ENCODE data around the gene CMTR1.

Gene CMTR1

DNA sequence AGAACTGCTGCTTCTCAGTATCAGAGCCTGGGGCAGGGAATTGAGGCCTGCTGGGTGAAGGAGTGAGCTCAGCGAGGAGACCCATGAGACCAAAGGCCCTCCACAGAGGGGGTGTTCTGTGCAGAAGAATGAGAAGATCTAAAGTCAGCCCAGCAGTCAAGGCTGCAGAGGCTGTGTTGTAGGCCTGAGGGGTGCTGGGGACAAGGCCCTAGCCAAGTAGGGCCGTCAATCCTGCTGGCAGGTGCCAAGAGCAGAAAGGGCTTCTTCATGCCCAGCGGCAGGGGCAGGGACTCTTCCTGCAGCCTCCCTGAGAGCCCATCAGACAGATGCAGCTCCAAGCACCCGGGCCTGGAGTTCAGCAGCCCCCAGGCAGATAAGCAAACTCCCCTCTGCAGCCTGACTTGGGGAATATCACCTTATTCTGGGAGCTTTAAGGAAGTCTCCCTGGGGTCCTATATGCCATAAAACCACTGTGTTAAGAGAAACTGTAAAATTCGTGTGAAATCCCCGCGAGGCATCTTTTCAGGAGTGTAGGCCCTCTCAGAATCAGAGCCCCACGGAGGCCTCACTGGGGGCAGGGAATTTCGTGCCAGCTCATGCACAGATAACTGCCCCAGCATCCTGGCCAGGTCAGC is 57.6 kb downstream of the CMTR1 start:
- no peak for TF ChIP-seq POLR2AphosphoS5 (IDR thresholded peaks at IDR 0.05; ENCODE audit: low read depth, low read length)
- no peak for TF ChIP-seq SIN3A (IDR thresholded peaks at IDR 0.05; ENCODE audit: borderline replicate concordance, insufficient read depth, low read length)
- TF ChIP-seq, protein P1, sequence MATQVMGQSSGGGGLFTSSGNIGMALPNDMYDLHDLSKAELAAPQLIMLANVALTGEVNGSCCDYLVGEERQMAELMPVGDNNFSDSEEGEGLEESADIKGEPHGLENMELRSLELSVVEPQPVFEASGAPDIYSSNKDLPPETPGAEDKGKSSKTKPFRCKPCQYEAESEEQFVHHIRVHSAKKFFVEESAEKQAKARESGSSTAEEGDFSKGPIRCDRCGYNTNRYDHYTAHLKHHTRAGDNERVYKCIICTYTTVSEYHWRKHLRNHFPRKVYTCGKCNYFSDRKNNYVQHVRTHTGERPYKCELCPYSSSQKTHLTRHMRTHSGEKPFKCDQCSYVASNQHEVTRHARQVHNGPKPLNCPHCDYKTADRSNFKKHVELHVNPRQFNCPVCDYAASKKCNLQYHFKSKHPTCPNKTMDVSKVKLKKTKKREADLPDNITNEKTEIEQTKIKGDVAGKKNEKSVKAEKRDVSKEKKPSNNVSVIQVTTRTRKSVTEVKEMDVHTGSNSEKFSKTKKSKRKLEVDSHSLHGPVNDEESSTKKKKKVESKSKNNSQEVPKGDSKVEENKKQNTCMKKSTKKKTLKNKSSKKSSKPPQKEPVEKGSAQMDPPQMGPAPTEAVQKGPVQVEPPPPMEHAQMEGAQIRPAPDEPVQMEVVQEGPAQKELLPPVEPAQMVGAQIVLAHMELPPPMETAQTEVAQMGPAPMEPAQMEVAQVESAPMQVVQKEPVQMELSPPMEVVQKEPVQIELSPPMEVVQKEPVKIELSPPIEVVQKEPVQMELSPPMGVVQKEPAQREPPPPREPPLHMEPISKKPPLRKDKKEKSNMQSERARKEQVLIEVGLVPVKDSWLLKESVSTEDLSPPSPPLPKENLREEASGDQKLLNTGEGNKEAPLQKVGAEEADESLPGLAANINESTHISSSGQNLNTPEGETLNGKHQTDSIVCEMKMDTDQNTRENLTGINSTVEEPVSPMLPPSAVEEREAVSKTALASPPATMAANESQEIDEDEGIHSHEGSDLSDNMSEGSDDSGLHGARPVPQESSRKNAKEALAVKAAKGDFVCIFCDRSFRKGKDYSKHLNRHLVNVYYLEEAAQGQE (IDR thresholded peaks at IDR 0.05; ENCODE audit: insufficient read depth in 1 of 2, low read depth in 2 of 2, low read length in 2 of 2) = no peak
- no peak for TF ChIP-seq FOXP2 (optimal IDR thresholded peaks at IDR 0.05; ENCODE audit: borderline replicate concordance, extremely low read depth, extremely low read length, insufficient read depth)
- TF ChIP-seq TAF1 (IDR thresholded peaks at IDR 0.05; ENCODE audit: borderline replicate concordance, insufficient read depth, low read length) = no peak

DNA sequence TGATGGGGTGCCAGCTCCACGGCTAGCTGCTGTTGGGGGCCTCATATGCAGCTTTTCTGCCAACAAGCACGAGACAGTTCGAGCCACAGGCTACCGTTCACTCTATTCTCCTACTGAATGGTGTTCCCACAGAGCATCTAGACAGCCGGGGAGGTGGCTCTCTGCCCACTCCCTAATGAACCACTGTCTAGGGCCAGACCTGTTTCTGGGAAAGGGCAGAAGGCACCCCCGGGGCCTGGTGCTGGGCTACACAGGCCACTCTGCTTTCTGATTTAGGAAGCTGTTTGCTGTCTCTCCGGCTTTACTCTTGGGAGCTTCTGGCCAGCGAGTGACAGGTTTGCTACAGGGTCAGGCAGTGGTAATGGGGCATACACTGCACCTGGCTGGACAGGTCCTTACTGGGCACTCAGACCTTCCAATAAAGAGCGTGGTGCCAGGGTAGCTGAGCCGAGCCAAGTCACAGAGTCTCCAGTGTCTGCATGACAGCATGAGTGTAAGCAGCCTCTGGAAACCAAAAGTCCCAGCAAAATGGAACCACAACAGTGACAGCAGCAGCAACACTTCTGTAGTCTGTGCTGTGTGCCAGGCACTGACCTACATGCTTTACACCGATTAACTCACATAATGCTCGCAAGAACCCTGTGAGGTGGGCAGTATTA is 58.3 kb downstream of the CMTR1 start:
- TF ChIP-seq, protein P1 (IDR thresholded peaks at IDR 0.05; ENCODE audit: insufficient read depth in 1 of 2, low read depth in 2 of 2, low read length in 2 of 2) = no peak
- TF ChIP-seq TAF1 (IDR thresholded peaks at IDR 0.05; ENCODE audit: borderline replicate concordance, insufficient read depth, low read length) (no peak), SIN3A (IDR thresholded peaks at IDR 0.05; ENCODE audit: borderline replicate concordance, insufficient read depth, low read length) (no peak), FOXP2 (optimal IDR thresholded peaks at IDR 0.05; ENCODE audit: borderline replicate concordance, extremely low read depth, extremely low read length, insufficient read depth) (no peak), POLR2AphosphoS5 (IDR thresholded peaks at IDR 0.05; ENCODE audit: low read depth, low read length) (no peak)

DNA sequence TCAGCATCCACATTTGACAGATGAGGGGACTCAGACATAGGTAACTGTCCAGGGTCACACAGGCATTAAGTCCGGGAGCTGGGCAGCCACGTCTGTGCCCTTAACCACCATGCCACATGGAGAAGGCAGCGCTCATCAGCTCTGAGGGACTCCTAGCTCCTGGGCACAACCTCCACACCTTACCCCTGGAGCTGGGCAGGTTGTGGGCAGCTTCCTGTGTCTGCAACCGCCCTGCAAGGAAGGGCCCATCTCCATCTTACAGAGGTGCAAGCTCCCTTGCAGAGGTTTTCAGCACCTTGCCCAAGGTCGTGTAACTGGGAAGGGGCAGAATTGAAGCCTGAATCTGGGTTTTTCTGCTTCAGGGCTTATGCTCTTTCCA is 58.8 kb downstream of the CMTR1 start:
- TF ChIP-seq FOXP2 (optimal IDR thresholded peaks at IDR 0.05; ENCODE audit: borderline replicate concordance, extremely low read depth, extremely low read length, insufficient read depth) (no peak), POLR2AphosphoS5 (IDR thresholded peaks at IDR 0.05; ENCODE audit: low read depth, low read length) (no peak)

DNA sequence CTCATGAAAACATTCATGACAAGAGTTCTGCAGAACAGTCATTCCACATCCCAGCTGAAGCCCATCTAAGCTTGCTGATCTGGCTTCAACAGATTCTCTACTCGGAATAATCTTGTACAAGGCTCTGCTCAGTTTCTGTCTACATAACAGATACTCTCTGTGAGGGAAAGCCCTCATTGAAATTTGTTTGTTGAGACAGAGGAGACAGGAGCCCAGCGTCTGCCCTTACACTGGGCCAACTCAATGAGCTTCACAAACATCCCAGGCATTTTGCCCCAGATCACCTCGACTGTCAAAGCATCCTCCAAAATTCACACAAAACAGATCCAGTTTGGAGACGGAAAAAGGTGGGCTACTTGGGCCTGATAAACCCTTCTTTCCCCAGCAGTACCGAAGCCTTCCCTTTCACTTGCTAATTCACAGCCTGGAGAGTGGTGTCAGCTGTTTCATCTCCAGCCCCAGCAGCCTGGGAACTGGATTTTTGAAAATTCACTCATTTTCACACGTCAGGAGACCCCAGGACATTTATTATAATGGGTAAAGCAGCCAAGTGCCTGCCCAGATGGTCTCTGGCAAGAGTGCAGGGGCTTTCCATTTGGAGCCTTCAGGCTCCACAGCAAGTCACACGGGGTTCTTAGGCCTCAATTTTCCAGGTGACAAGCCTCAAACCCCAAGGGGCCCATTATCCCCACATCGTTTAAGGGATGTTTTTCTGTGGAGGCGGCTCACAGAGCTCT is 59.4 kb downstream of the CMTR1 start:
- TF ChIP-seq POLR2AphosphoS5 (IDR thresholded peaks at IDR 0.05; ENCODE audit: low read depth, low read length) = no peak
- no peak for TF ChIP-seq TAF1 (IDR thresholded peaks at IDR 0.05; ENCODE audit: borderline replicate concordance, insufficient read depth, low read length)
- TF ChIP-seq, protein P1 (IDR thresholded peaks at IDR 0.05; ENCODE audit: insufficient read depth in 1 of 2, low read depth in 2 of 2, low read length in 2 of 2) = no peak
- no peak for TF ChIP-seq SIN3A (IDR thresholded peaks at IDR 0.05; ENCODE audit: borderline replicate concordance, insufficient read depth, low read length)
- no peak for TF ChIP-seq FOXP2 (optimal IDR thresholded peaks at IDR 0.05; ENCODE audit: borderline replicate concordance, extremely low read depth, extremely low read length, insufficient read depth)

DNA sequence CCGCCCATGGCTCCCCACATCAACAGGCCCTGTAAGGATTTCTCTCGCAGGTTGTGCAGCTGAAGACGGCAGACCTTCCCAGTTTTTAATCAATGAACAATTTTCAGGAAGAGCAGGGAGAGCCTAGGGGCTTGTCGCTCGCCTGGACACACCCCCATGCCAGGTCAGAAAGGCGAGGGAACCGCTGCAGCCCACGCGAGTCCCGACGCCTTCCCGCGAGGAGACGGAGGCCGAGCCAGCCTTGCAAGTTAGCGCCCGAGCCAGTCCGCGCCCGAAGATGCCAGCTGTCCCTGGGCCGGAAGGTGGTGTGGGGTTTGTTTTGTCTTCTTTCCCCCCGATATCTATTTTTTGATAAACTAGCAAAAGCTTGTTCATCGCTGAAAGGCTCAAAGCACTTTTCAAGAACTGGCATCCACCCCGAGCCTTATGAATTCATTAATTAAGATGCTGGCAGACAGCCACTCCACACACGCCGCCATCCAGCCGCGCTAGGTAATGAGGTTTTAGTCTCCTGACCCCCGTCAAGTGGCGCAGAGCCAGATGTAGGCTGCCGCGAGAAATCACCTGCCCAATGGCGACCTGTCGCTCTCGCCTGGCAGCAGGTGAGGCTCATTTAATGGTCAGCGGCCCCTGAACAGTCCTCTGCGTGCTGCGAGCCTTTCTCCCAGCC is 60.1 kb downstream of the CMTR1 start:
- TF ChIP-seq, protein P1 (IDR thresholded peaks at IDR 0.05; ENCODE audit: insufficient read depth in 1 of 2, low read depth in 2 of 2, low read length in 2 of 2) = no peak
- no peak for TF ChIP-seq POLR2AphosphoS5 (IDR thresholded peaks at IDR 0.05; ENCODE audit: low read depth, low read length)
- TF ChIP-seq FOXP2 (optimal IDR thresholded peaks at IDR 0.05; ENCODE audit: borderline replicate concordance, extremely low read depth, extremely low read length, insufficient read depth) = no peak
- no peak for TF ChIP-seq SIN3A (IDR thresholded peaks at IDR 0.05; ENCODE audit: borderline replicate concordance, insufficient read depth, low read length)
- TF ChIP-seq TAF1 (IDR thresholded peaks at IDR 0.05; ENCODE audit: borderline replicate concordance, insufficient read depth, low read length) = no peak
